GM12892 (cell line): Measurements from ENCODE around the gene DMBX1.

Source experiments
- POLR2A ChIP-seq: IDR thresholded peaks from 2 replicates; pipeline ENCODE4 v1.6.1; 2011; ENCODE audit warnings: low read depth, low read length, control low read depth
- POLR2AphosphoS5 ChIP-seq: IDR thresholded peaks from 2 replicates; pipeline ENCODE4 v1.6.1; 2011; ENCODE audit warnings: low read depth, low read length, control low read depth

DNA sequence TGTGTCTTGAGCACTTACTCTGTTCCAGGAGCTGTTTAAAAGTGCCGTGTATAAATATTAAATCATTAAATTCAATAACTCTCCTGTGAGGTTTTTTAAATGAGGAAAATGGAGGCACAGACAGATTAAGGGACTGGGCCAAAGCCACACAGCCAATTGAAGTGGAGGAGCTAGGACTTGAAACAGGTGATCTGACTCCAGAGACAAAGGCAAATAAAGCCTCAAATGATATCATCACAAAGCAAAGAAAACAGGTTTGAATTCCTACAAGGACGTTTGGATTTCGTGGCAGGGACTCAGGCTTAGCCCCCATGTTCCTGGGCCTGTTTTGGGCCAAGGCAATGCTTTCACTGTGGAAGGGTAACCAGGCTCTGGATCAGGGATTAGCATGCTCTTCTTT, 45.2 kb upstream of the DMBX1 start:
- TF ChIP-seq POLR2AphosphoS5 (no peak), POLR2A (no peak)
